ENCODE results near the gene MRPS16.

Gene MRPS16

DNA sequence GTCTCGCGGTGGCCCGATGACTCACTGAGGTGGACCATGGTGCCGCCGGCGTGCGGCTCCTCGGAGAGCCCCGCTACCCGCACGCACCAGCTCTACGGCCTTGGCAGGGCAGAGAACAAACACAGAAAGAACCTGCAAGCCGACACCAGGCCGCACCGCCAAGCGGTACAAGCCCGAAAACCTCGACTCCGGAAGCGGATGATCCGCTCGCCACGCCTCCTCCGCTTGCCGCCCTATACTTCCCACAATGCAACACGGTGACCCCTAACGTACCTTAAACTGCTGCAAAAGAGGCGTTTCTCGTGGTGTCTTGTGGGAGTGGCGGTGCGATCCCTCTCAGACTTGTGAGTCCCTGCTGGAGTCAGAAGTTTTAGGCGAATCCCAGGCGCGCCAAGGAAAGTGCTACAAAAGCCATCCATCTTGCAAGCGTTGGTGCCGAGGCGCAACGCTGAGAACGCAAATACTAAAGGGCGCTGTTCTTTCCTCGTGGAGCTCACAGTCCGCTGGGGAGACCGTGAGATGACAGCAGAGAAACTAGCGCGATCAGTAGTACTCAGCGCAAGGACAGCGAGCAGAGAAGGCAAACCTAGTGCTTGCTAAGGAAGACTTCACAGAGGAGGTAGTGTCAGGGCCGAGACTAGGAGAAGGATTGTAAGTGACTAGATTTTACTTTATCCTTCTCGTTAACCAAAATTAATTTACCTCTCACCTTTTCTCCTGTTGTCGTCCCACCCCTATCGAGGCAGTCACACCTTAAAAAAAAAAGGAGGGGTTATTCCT lies at the start of gene MRPS16:
Gene MRPS16, minus strand, starts transcription at position 200 of the 780 bp plus-strand sequence. Its CDS starts 162 bp downstream, at position 38.
- TF ChIP-seq ZNF384 (IDR thresholded peaks at IDR 0.05) (no peak), L3MBTL2 (conservative IDR thresholded peaks at IDR 0.05) (peak; percentile 71), HDGF (IDR thresholded peaks at IDR 0.05; ENCODE audit: borderline replicate concordance) (no peak), LEF1 (IDR thresholded peaks at IDR 0.05; ENCODE audit: borderline replicate concordance) (no peak), ARNT (IDR thresholded peaks at IDR 0.05) (no peak), FOXA1 (IDR thresholded peaks at IDR 0.05) (no peak), FOXK2 (IDR thresholded peaks at IDR 0.05) (no peak), FOXM1 (IDR thresholded peaks at IDR 0.05; ENCODE audit: borderline replicate concordance) (no peak), TARDBP (IDR thresholded peaks at IDR 0.05) (no peak), ELF4 (IDR thresholded peaks at IDR 0.05) (peak; percentile 74), BHLHE40 (IDR thresholded peaks at IDR 0.05; ENCODE audit: borderline replicate concordance) (no peak), SP1 (IDR thresholded peaks at IDR 0.05) (no peak), NFRKB (IDR thresholded peaks at IDR 0.05) (peak; percentile 23; the same call in 1 of the 2 replicates), CTBP1 (IDR thresholded peaks at IDR 0.05; ENCODE audit: borderline replicate concordance) (no peak), SUZ12 (IDR thresholded peaks at IDR 0.05) (no peak)
- TF ChIP-seq, protein P1, sequence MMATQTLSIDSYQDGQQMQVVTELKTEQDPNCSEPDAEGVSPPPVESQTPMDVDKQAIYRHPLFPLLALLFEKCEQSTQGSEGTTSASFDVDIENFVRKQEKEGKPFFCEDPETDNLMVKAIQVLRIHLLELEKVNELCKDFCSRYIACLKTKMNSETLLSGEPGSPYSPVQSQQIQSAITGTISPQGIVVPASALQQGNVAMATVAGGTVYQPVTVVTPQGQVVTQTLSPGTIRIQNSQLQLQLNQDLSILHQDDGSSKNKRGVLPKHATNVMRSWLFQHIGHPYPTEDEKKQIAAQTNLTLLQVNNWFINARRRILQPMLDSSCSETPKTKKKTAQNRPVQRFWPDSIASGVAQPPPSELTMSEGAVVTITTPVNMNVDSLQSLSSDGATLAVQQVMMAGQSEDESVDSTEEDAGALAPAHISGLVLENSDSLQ (IDR thresholded peaks at IDR 0.05), result peak; percentile 65
- CTCF ChIA-PET, result interaction anchor here (1.5 kb wide), 1 partner anchor 11 kb away, joined by 3 read pairs; no protein-coding TSS in a partner anchor
- peak; percentile 89 for DNase-seq (ENCODE audit: extremely low spot score)
- POLR2A ChIA-PET, result interaction anchor here (0.7 to 2.9 kb wide), 14 partner anchors 9 to 520 kb away, joined by 3 to 16 read pairs (median 4); partner anchors contain the start of genes CFAP70, P4HA1 and PPP3CB

- ChIA-PET POLR2A (interaction anchor here (1.1 kb wide), 1 partner anchor 62 kb away, joined by 3 read pairs; the partner anchor contains the start of gene CFAP70), CTCF (no interaction called here)
- TF ChIP-seq FOXK2 (IDR thresholded peaks at IDR 0.05), result no peak
- no peak for TF ChIP-seq ARNT (IDR thresholded peaks at IDR 0.05)
- no peak for TF ChIP-seq L3MBTL2 (conservative IDR thresholded peaks at IDR 0.05)
- no peak for TF ChIP-seq BHLHE40 (IDR thresholded peaks at IDR 0.05; ENCODE audit: borderline replicate concordance)
- no peak for TF ChIP-seq FOXA1 (IDR thresholded peaks at IDR 0.05)
- no peak for TF ChIP-seq SUZ12 (IDR thresholded peaks at IDR 0.05)
- no peak for TF ChIP-seq SP1 (IDR thresholded peaks at IDR 0.05)
- no peak for TF ChIP-seq LEF1 (IDR thresholded peaks at IDR 0.05; ENCODE audit: borderline replicate concordance)
- DNase-seq (ENCODE audit: extremely low spot score), result no peak
Observed at GRCh38 chr10:73296946-73297345, 44.5 kb upstream of the MRPS16 start.

DNA sequence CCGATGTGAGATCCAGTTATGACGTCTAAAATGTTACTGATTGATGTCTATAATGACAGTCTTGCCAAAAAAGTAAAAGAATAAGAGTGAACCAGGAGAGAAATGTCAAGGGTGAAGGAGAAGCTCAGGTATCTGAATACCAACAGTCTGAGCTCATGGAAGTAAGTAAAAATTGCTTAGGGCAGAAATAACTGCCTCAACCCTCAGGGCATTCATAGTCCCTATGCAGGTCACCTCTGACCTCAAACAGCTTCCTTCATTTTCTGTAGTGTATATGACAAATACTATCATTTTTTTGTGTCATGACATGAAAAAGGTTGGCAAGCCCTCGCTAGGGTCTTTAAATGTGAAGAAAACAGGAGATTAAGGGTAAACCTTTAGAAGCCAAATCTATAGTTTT lies 41.0 kb upstream of the MRPS16 start:
- ChIA-PET POLR2A (no interaction called here), CTCF (no interaction called here)
- TF ChIP-seq LEF1 (IDR thresholded peaks at IDR 0.05; ENCODE audit: borderline replicate concordance) (no peak), HDGF (IDR thresholded peaks at IDR 0.05; ENCODE audit: borderline replicate concordance) (no peak), ARNT (IDR thresholded peaks at IDR 0.05) (no peak), SUZ12 (IDR thresholded peaks at IDR 0.05) (no peak), FOXK2 (IDR thresholded peaks at IDR 0.05) (no peak), FOXA1 (IDR thresholded peaks at IDR 0.05) (no peak), FOXM1 (IDR thresholded peaks at IDR 0.05; ENCODE audit: borderline replicate concordance) (no peak), TARDBP (IDR thresholded peaks at IDR 0.05) (no peak), ZNF384 (IDR thresholded peaks at IDR 0.05) (no peak)
- TF ChIP-seq, protein P1 (IDR thresholded peaks at IDR 0.05), result no peak

GRCh38 chr10:73289958-73290357 lies 37.5 kb upstream of the MRPS16 start:
- no peak for TF ChIP-seq BHLHE40 (IDR thresholded peaks at IDR 0.05; ENCODE audit: borderline replicate concordance)
- no peak for TF ChIP-seq ZNF384 (IDR thresholded peaks at IDR 0.05)
- no peak for TF ChIP-seq L3MBTL2 (conservative IDR thresholded peaks at IDR 0.05)
- TF ChIP-seq SP1 (IDR thresholded peaks at IDR 0.05), result no peak
- TF ChIP-seq FOXM1 (IDR thresholded peaks at IDR 0.05; ENCODE audit: borderline replicate concordance), result no peak
- no peak for TF ChIP-seq CTBP1 (IDR thresholded peaks at IDR 0.05; ENCODE audit: borderline replicate concordance)
- no peak for TF ChIP-seq TARDBP (IDR thresholded peaks at IDR 0.05)
- POLR2A ChIA-PET, result no interaction called here
- CTCF ChIA-PET, result no interaction called here
- DNase-seq (ENCODE audit: extremely low spot score), result no peak

More for the DNA sequence above, 41.0 kb upstream of the MRPS16 start:
- DNase-seq (ENCODE audit: extremely low spot score), result no peak

DNA sequence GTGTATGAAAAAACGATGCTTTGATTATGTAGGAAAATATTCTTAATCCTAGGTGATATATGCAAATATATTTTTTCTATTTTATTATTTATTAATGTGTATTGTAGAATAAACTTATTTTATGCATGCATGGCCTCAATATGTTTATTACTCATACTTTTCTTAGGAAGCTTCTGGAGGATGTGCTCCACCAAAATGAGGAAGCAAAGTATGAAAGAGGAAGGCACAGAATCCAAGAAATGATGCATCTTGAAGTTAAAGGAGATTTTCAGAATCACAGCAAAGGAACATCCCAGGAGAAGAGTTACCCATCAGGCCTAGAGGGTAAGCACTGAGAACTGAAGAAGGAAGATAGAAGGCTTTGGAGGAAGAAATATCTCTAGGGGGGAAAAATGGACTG lies 35.0 kb upstream of the MRPS16 start:
- CTCF ChIA-PET, result no interaction called here
- TF ChIP-seq ZNF384 (IDR thresholded peaks at IDR 0.05) (no peak), ELF4 (IDR thresholded peaks at IDR 0.05) (no peak), SUZ12 (IDR thresholded peaks at IDR 0.05) (no peak), FOXK2 (IDR thresholded peaks at IDR 0.05) (no peak), FOXM1 (IDR thresholded peaks at IDR 0.05; ENCODE audit: borderline replicate concordance) (no peak), ARNT (IDR thresholded peaks at IDR 0.05) (no peak)
- TF ChIP-seq, protein P1 (IDR thresholded peaks at IDR 0.05), result no peak
- POLR2A ChIA-PET, result no interaction called here
- no peak for DNase-seq (ENCODE audit: extremely low spot score)

GRCh38 chr10:73281097-73281496 lies 28.7 kb upstream of the MRPS16 start:
- no peak for DNase-seq (ENCODE audit: extremely low spot score)
- ChIA-PET CTCF (no interaction called here), POLR2A (no interaction called here)
- no peak for TF ChIP-seq CTBP1 (IDR thresholded peaks at IDR 0.05; ENCODE audit: borderline replicate concordance)
- no peak for TF ChIP-seq ZNF384 (IDR thresholded peaks at IDR 0.05)
- TF ChIP-seq FOXK2 (IDR thresholded peaks at IDR 0.05), result no peak
- TF ChIP-seq SP1 (IDR thresholded peaks at IDR 0.05), result no peak
- TF ChIP-seq SUZ12 (IDR thresholded peaks at IDR 0.05), result no peak
- no peak for TF ChIP-seq HDGF (IDR thresholded peaks at IDR 0.05; ENCODE audit: borderline replicate concordance)
- TF ChIP-seq ELF4 (IDR thresholded peaks at IDR 0.05), result no peak
- no peak for TF ChIP-seq NFRKB (IDR thresholded peaks at IDR 0.05)
- TF ChIP-seq FOXA1 (IDR thresholded peaks at IDR 0.05), result no peak
- TF ChIP-seq ARNT (IDR thresholded peaks at IDR 0.05), result no peak
